Parathyroid adenoma (tissue), 2 donors: ENCODE data around the gene TNIP2.

ENCODE experiments used
- H2AFZ ChIP-seq: fragments of 300-600 bp; sonication (generic); one replicate; pipeline ENCODE4 v1.7.0; 2017; ENCODE audit warnings: antibody characterized with exemption, mild to moderate bottlenecking
- H3K27ac ChIP-seq: fragments of 300-600 bp; sonication (generic); one replicate; pipeline ENCODE4 v1.7.0; 2017
- H3K27me3 ChIP-seq: fragments of 300-600 bp; sonication (generic); one replicate; pipeline ENCODE4 v1.7.0; 2017; ENCODE audit warnings: low read length; ENCODE audit not compliant: control insufficient read depth, insufficient read depth
- H3K36me3 ChIP-seq: fragments of 300-600 bp; sonication (generic); one replicate; pipeline ENCODE4 v1.7.0; 2017; ENCODE audit warnings: low read length; ENCODE audit not compliant: control insufficient read depth, insufficient read depth
- H3K4me1 ChIP-seq: fragments of 300-600 bp; sonication (generic); one replicate; pipeline ENCODE4 v1.7.0; 2017; ENCODE audit warnings: control low read depth
- H3K4me2 ChIP-seq: fragments of 300-600 bp; sonication (generic); one replicate; pipeline ENCODE4 v1.7.0; 2017; ENCODE audit warnings: low read length
- H3K4me3 ChIP-seq: fragments of 300-600 bp; sonication (generic); one replicate; pipeline ENCODE4 v1.7.0; 2017; ENCODE audit warnings: low read depth, low read length
- H3K79me2 ChIP-seq: fragments of 300-600 bp; sonication (generic); one replicate; pipeline ENCODE4 v1.7.0; 2017; ENCODE audit warnings: control low read depth
- H3K9ac ChIP-seq: fragments of 300-600 bp; sonication (generic); one replicate; pipeline ENCODE4 v1.7.0; 2017; ENCODE audit warnings: mild to moderate bottlenecking
- H3K9me3 ChIP-seq: fragments of 300-600 bp; sonication (generic); one replicate; pipeline ENCODE4 v1.7.0; 2017; ENCODE audit warnings: low read length; ENCODE audit not compliant: control insufficient read depth
- TF ChIP-seq, protein P1 (sequence below): fragments of 300-600 bp; sonication (generic); IDR thresholded peaks from one replicate; pipeline ENCODE4 v1.7.0; 2017; ENCODE audit warnings: antibody characterized with exemption, mild to moderate bottlenecking
- donor health status: primary hyperparathyroidism.

The TNIP2 gene

DNA sequence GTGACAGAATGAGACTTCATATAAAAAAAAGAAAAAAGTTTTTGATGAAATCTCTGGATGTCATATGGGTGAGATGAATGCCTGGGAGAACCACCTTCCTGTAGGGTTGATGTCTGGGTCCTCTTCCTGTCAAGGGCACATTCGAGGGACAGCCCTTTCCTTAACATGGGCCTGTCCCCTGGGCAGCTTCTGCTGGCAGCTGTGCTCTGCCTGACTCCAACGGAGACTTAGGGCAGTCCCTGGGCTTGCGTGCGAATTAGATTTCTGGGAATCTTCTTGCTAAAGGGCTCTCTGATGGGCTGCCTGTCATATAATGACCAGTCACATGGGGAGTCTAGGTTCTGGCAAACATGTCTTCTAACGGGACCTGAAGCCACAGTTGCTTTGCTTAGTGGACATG, 40.7 kb downstream of the TNIP2 start:
- Histone ChIP-seq H3K79me2 (no peaks in the 10 kb centered on the region), H3K9ac (no peak overlapping the region), H3K4me2 (no peak overlapping the region), H2AFZ (no peak overlapping the region), H3K27ac (no peak overlapping the region), H3K36me3 (no peaks in the 10 kb centered on the region), H3K4me1 (no peaks in the 10 kb centered on the region), H3K27me3 (no peaks in the 10 kb centered on the region), H3K4me3 (no peak overlapping the region), H3K9me3 (no peaks in the 10 kb centered on the region)
- TF ChIP-seq, protein P1, sequence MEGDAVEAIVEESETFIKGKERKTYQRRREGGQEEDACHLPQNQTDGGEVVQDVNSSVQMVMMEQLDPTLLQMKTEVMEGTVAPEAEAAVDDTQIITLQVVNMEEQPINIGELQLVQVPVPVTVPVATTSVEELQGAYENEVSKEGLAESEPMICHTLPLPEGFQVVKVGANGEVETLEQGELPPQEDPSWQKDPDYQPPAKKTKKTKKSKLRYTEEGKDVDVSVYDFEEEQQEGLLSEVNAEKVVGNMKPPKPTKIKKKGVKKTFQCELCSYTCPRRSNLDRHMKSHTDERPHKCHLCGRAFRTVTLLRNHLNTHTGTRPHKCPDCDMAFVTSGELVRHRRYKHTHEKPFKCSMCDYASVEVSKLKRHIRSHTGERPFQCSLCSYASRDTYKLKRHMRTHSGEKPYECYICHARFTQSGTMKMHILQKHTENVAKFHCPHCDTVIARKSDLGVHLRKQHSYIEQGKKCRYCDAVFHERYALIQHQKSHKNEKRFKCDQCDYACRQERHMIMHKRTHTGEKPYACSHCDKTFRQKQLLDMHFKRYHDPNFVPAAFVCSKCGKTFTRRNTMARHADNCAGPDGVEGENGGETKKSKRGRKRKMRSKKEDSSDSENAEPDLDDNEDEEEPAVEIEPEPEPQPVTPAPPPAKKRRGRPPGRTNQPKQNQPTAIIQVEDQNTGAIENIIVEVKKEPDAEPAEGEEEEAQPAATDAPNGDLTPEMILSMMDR, result no peak

DNA sequence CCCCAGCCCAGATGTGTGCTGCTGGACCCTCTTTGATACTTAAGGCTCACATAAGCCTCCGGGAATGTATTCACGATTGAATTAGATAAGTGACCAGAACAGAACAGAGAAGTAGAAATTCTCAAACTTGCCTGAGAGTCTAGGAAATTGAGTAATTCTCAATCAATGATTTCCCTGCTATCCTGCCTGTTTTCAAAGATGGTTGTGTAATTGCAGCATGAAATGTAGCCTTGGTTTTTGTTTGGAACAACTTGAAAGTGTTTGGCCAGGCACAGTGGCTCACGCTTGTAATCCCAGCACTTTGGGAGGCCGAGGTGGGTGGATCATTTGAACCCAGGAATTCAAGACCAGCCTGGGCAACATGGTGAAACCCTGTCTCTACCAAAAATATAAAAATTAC, 41.2 kb downstream of the TNIP2 start:
- no peak overlapping the region for H3K9ac ChIP-seq
- no peak overlapping the region for H3K4me3 ChIP-seq
- TF ChIP-seq, protein P1, result no peak
- no peaks in the 10 kb centered on the region for H3K9me3 ChIP-seq
- H2AFZ ChIP-seq, result no peak overlapping the region
- no peaks in the 10 kb centered on the region for H3K79me2 ChIP-seq
- no peak overlapping the region for H3K4me2 ChIP-seq
- H3K4me1 ChIP-seq, result no peaks in the 10 kb centered on the region
- no peak overlapping the region for H3K27ac ChIP-seq
- no peaks in the 10 kb centered on the region for H3K27me3 ChIP-seq
- H3K36me3 ChIP-seq, result no peaks in the 10 kb centered on the region

GRCh38 chr4:2714061-2714770, 41.9 kb downstream of the TNIP2 start:
- Histone ChIP-seq H2AFZ (no peak overlapping the region), H3K27me3 (no peaks in the 10 kb centered on the region), H3K79me2 (no peaks in the 10 kb centered on the region), H3K27ac (peak overlapping the region; percentile 51), H3K4me2 (no peak overlapping the region), H3K4me1 (no peaks in the 10 kb centered on the region), H3K9ac (no peak overlapping the region), H3K4me3 (no peak overlapping the region), H3K9me3 (no peaks in the 10 kb centered on the region), H3K36me3 (no peaks in the 10 kb centered on the region)
- TF ChIP-seq, protein P1, result no peak

DNA sequence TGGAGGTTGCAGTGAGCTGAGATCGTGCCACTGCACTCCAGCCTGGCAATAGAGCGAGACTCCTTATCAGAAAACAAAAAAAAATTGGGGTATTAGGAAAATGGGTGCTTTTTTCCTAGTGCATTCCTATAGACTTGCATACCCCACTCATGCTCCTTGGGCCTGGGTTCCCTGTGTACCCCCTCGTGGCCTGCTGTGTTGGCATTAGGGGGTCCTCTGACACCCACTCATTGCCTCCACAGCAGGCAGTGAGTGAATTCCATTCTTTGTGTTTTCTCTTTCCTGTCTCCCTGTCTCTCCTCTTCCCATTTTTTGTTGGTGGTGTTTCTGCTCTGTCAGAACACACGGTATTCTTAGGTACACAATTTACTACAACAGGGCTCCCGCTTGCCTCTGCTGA, 42.8 kb downstream of the TNIP2 start:
- TF ChIP-seq, protein P1, result no peak
- no peaks in the 10 kb centered on the region for H3K27me3 ChIP-seq
- H3K9me3 ChIP-seq, result no peaks in the 10 kb centered on the region
- no peaks in the 10 kb centered on the region for H3K79me2 ChIP-seq
- H3K9ac ChIP-seq, result no peak overlapping the region
- H3K27ac ChIP-seq, result peak overlapping the region; percentile 32
- H3K4me3 ChIP-seq, result no peak overlapping the region
- no peak overlapping the region for H2AFZ ChIP-seq
- no peak overlapping the region for H3K4me2 ChIP-seq
- H3K36me3 ChIP-seq, result no peaks in the 10 kb centered on the region
- no peaks in the 10 kb centered on the region for H3K4me1 ChIP-seq

- Histone ChIP-seq H2AFZ (no peak overlapping the region), H3K4me2 (no peak overlapping the region), H3K9ac (no peak overlapping the region), H3K4me3 (no peak overlapping the region), H3K79me2 (no peaks in the 10 kb centered on the region), H3K9me3 (no peaks in the 10 kb centered on the region), H3K27ac (no peak overlapping the region), H3K27me3 (no peaks in the 10 kb centered on the region), H3K36me3 (no peaks in the 10 kb centered on the region), H3K4me1 (no peaks in the 10 kb centered on the region)
- TF ChIP-seq, protein P1, result no peak
Observed at GRCh38 chr4:2712261-2712842, 43.8 kb downstream of the TNIP2 start.
